GM12874 (cell line): Measurements from ENCODE around the gene IL1RAPL2.

Experiments used
- CTCF ChIP-seq: IDR thresholded peaks from 2 replicates; pipeline ENCODE4 v1.5.1; 2011; ENCODE audit warnings: low read depth, mild to moderate bottlenecking, control low read depth, low read length, moderate library complexity; ENCODE audit not compliant: insufficient read depth

The IL1RAPL2 gene

GRCh38 chrX:105424729-105425128 lies 858.7 kb downstream of the IL1RAPL2 start:
- no peak for TF ChIP-seq CTCF

- no peak for TF ChIP-seq CTCF
Observed at GRCh38 chrX:105451401-105451800, 885.4 kb downstream of the IL1RAPL2 start.

DNA sequence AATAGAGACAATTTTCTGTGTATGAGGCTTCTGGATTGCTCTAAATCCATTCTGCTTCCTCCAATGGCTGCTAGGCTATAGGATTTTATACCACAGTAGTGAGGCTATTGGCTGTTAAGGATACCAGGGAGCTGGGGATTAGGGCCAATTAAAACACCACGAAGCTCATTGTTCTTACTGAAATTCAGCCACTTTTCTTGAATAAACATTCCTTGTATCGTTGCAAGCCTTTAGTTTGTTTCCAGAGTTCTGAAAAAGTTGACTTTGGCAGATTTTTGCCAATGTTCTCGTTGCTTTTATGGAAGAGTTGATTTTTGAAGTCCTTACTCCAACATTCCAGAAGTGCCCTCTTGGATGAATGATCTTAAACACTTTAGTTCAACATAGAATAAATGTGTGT lies 892.8 kb downstream of the IL1RAPL2 start:
- no peak for TF ChIP-seq CTCF

DNA sequence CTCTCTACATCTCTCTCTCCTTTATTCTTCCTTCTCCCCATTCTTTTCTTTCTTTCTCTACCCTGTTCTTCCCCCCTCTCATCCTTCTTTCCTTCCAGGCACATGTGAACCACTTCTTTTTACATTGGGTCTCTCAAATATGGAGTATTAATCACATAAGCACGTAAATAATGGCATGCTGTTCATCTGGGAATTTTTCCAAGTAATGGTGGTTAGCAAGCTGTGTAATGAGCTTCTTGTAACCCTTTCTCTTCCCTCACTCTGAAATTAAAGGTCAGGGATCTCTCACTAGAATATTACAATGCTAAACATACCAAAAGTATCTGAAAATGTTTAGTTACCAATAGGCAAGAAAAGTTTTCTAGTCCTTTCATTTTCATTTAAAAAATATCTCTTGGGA lies 894.4 kb downstream of the IL1RAPL2 start:
- no peak for TF ChIP-seq CTCF

DNA sequence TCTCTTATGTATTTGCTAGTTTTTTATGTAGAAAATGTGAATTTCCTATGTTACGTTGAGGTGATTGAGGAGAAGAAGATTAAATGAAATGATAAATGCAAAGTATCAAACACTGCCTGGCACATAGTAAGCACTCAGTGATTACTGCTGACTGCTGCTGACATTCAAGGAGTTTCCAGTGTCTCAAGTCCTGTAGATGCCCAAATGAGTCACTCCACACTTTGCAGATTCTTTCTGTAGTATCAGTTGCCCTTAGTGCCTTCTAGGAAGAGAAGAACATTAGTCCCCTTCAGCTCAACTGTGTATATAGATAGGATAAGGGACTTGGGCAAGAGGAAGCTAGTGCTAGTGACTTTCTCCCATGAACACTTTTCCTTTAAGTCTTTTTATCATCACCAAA lies 895.0 kb downstream of the IL1RAPL2 start:
- TF ChIP-seq CTCF: no peak

- no peak for TF ChIP-seq CTCF
Observed at GRCh38 chrX:105462186-105462585, 896.2 kb downstream of the IL1RAPL2 start.

- no peak for TF ChIP-seq CTCF
Observed at GRCh38 chrX:105463473-105463872, 897.5 kb downstream of the IL1RAPL2 start.

DNA sequence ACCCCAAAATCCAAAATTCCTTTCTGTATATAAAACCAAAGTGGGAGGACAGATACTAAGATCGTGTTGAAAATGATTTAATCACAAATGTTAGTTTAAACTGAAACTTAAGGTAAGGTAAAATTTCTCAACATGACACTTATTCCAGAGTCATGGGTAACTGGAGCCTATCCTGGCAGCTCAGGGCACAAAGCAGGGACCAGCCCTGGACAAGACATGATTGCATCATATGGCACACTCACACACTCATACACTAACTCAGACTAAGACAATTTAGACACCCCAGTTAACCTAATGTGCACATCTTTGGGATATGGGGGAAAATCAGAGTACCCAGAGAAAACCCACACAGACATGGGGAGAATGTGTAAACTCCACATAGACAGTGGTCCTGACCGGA lies 898.6 kb downstream of the IL1RAPL2 start:
- no peak for TF ChIP-seq CTCF
